ENCODE results near the gene DUSP5. TPM values are rescaled to one million over a fixed set of nuclear protein-coding genes. Genes with fewer than 3 reads are reported as not detected.
A peak's percentile ranks its signal among the peaks of the same experiment; 100 is the strongest.

The DUSP5 gene
- total and polyA plus RNA-seq, 10 of the 15 experiments (the other 5 are each of a cell fraction or from before 2014, with no cell fraction given), result 2.1 to 95.9 (median 23.4) TPM

- H3K27me3 ChIP-seq (replicated peaks in 1 of 2; ENCODE audit: control insufficient read depth in 2 of 2, insufficient read depth in 2 of 2, low read length in 1 of 2), result no peaks in the 10 kb centered on the region
- no peak for DNase-seq (ENCODE audit: low read depth, low spot score)
- peaks cover 49% of the 10 kb centered on the region for H3K4me1 ChIP-seq (ENCODE audit: control insufficient read depth, insufficient read depth, low read length)
- no peak for ATAC-seq
- peaks cover 78% of the 10 kb centered on the region for H3K79me2 ChIP-seq (ENCODE audit: control insufficient read depth, insufficient read depth, low read length)
- POLR2A ChIA-PET, result interaction anchor here (0.6 to 7.8 kb wide), 12 partner anchors 10 to 372 kb away, joined by 3 to 102 read pairs (median 6); no protein-coding TSS in a partner anchor
- WGBS (ENCODE audit: insufficient coverage, insufficient replicate concordance, low lambda C conversion rate, missing lambda C conversion rate), result 28% methylated on average over 6 of the region's 6 CpGs
- H4K20me1 ChIP-seq (ENCODE audit: control insufficient read depth, insufficient read depth), result peaks cover 4% of the 10 kb centered on the region; the same call in 1 of the 2 replicates
- BruUV-seq (replicated peaks), result no TSS peak
- FAIRE-seq, result no peak
- SMC1A ChIA-PET (ENCODE audit: uncharacterized antibody, unreplicated experiment), result interaction anchor here (0.8 to 14.7 kb wide), 23 partner anchors 10 to 196 kb away, joined by 3 to 261 read pairs (median 5); partner anchors contain the start of gene SMNDC1
- peak overlapping the region; percentile 96 for H3K9ac ChIP-seq (ENCODE audit: control insufficient read depth, insufficient read depth, low read length)
- H3K36me3 ChIP-seq (ENCODE audit: control insufficient read depth in 2 of 2, insufficient read depth in 2 of 2, low read length in 1 of 2), result peaks cover 10 to 17% of the 10 kb centered on the region in 2 experiments
- no peaks in the 10 kb centered on the region for H3K9me3 ChIP-seq (replicated peaks; ENCODE audit: control insufficient read depth, insufficient read depth, low read length)
- peak overlapping the region; percentile 95 for H3K4me3 ChIP-seq
- no peak overlapping the region for H2AFZ ChIP-seq (ENCODE audit: control insufficient read depth, low read depth, low read length)
- intact Hi-C loops (cut with micrococcal nuclease; ENCODE audit: unreplicated experiment), result loop anchor here (10.0 kb wide), 2 partner anchors 373 to 417 kb away; partner anchors contain the start of gene PDCD4
- H3K27ac ChIP-seq (ENCODE audit: control insufficient read depth, insufficient read depth), result peak overlapping the region; percentile 91
- RAD21 ChIA-PET (ENCODE audit: unreplicated experiment), result interaction anchor here (0.7 to 11.3 kb wide), 21 partner anchors 10 to 341 kb away, joined by 3 to 325 read pairs (median 8); no protein-coding TSS in a partner anchor
- in situ Hi-C loops (cut with MboI), result loop anchor here (5.0 kb wide), 1 partner anchor 145 kb away; no protein-coding TSS in a partner anchor
- CTCF ChIA-PET, result interaction anchor here (0.5 to 16.7 kb wide), 15 partner anchors 10 to 196 kb away, joined by 3 to 251 read pairs (median 5); no protein-coding TSS in a partner anchor
- H3K4me2 ChIP-seq (ENCODE audit: control insufficient read depth, insufficient read depth), result peak overlapping the region; percentile 97
- TF ChIP-seq ASH2L (IDR thresholded peaks at IDR 0.05; ENCODE audit: borderline replicate concordance, low read depth), result no peak
- TF ChIP-seq E4F1 (IDR thresholded peaks at IDR 0.05; ENCODE audit: borderline replicate concordance, partially characterized antibody), result no peak
- TF ChIP-seq MTA2 (IDR thresholded peaks at IDR 0.05; ENCODE audit: low read depth), result no peak
- TF ChIP-seq SPI1 (IDR thresholded peaks at IDR 0.05; ENCODE audit: borderline replicate concordance, insufficient read depth, low read depth, low read length), result 0 out of 2 replicates have a peak, but pooled peaks have one; percentile 17
- TF ChIP-seq HSF1 (IDR thresholded peaks at IDR 0.05; ENCODE audit: low read depth, low read length), result no peak
- TF ChIP-seq NBN (IDR thresholded peaks at IDR 0.05), result no peak
- TF ChIP-seq TCF12 (IDR thresholded peaks at IDR 0.05; ENCODE audit: low read depth, low read length), result no peak
- no peak for TF ChIP-seq HDGF (IDR thresholded peaks at IDR 0.05)
- no peak for TF ChIP-seq SRF (IDR thresholded peaks at IDR 0.05; ENCODE audit: low read depth in 2 of 2, low read length in 2 of 2)
- TF ChIP-seq ZNF622 (IDR thresholded peaks at IDR 0.05), result no peak
- TF ChIP-seq IRF4 (IDR thresholded peaks at IDR 0.05; ENCODE audit: low read depth, low read length), result no peak
- TF ChIP-seq, protein P1, sequence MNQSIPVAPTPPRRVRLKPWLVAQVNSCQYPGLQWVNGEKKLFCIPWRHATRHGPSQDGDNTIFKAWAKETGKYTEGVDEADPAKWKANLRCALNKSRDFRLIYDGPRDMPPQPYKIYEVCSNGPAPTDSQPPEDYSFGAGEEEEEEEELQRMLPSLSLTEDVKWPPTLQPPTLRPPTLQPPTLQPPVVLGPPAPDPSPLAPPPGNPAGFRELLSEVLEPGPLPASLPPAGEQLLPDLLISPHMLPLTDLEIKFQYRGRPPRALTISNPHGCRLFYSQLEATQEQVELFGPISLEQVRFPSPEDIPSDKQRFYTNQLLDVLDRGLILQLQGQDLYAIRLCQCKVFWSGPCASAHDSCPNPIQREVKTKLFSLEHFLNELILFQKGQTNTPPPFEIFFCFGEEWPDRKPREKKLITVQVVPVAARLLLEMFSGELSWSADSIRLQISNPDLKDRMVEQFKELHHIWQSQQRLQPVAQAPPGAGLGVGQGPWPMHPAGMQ (IDR thresholded peaks at IDR 0.05; ENCODE audit: borderline replicate concordance), result no peak
- no peak for TF ChIP-seq ZNF592 (IDR thresholded peaks at IDR 0.05)
Observed at GRCh38 chr10:110502072-110502845, 4.6 kb downstream of the DUSP5 start.
